NCI-H2171 (cell line): ENCODE results near the gene MAMDC2.
"Not testable (repeated sequence)": the region's sequence is repeated elsewhere in the genome, so short reads cannot be mapped to it uniquely, and the experiment has no call there.

Experiments
- DNase-seq: peaks from one replicate; lab custom pipeline; 2025; lab: John Stamatoyannopoulos, UW

Gene MAMDC2

DNA sequence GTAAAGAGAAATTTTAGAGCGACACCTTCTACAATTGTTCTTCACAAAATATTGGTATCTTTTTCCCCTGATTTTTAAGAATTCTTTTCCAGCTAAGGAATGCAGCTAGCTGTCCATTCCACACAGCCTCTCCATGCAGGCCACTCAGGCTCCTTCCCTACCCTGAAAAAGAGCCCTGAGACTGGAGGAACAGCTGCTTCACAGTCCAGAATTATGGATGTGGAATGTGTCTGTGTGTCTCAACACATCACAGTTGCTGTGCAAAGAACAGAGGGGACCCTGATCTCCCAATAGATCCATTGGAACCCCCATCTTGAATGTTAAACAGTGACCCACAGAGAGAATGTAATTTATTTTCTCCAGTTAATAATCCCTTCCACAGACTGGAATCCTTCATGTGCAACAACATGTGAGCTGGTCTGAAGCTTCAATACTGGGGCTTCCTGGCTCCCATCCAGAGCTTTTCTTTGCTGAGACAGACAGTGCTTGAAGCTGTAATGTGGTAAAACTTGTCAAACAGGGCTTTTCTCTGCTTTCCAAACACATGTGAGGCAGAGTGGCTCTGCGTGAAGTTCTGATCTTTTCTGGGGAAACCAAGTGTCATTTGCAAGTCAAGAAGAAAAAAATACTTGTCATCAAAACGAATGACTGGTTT, 161.8 kb downstream of the MAMDC2 start:
- DNase-seq: no peak

DNA sequence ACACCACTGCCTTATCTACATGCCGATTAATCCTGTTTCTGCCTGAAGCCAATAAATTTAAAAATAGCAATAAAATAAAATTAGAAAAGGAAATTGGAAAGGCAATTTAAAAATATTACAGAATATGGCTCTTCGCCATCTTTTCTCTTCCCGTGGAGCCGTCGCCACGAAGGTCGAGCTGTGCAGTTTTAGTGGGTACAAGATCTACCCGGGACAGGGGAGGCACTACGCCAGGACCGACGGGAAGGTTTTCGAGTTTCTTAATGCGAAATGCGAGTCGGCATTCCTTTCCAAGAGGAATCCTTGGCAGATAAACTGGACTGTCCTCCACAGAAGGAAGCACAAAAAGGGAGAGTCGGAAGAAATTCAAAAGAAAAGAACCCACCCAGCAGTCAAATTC, 173.4 kb downstream of the MAMDC2 start:
- DNase-seq: no peak

GRCh38 chr9:70218767-70219166, 175.1 kb downstream of the MAMDC2 start:
- DNase-seq: no peak

GRCh38 chr9:70220216-70220615, 176.6 kb downstream of the MAMDC2 start:
- DNase-seq: peak; percentile 28

DNA sequence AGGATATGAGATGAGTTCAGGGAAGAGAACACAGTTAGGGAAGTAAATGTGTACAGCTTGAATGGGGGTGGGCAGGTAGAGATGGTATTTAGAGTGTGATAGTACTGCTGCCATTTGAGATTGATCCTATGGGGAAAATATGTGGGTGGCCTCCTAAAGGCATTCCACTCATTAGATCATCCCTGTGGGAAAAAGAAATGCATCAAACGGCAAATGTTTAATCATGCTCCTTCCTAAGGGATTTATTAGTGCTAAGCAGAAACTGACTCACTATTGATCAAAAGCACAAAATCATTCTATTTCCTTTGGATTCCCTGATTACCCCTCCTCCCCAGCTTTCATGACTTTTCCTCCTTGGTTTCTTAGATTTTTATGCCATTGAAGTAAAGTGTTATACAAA, 178.7 kb downstream of the MAMDC2 start:
- DNase-seq: no peak

- no peak for DNase-seq
Measured at GRCh38 chr9:70228118-70228517, 184.5 kb downstream of the MAMDC2 start.

DNA sequence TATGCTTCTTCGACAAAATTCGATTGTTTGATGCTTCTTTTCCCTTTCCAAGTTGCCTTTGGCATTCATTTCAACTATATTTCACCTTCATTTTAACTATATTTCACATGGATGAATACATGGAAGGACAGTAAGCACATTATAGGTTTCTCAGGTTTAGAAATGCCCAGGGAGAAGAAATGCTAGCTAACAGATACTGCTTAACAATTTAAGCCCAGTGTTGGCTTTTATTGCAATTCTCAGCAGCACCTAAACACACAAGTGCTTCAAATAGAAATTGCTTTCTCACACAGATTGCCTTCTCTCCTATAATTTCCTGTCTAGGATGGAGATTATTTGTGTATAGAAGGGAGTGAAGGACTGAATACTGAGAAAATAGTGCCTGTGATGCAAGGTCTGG, 185.0 kb downstream of the MAMDC2 start:
- DNase-seq: no peak

DNA sequence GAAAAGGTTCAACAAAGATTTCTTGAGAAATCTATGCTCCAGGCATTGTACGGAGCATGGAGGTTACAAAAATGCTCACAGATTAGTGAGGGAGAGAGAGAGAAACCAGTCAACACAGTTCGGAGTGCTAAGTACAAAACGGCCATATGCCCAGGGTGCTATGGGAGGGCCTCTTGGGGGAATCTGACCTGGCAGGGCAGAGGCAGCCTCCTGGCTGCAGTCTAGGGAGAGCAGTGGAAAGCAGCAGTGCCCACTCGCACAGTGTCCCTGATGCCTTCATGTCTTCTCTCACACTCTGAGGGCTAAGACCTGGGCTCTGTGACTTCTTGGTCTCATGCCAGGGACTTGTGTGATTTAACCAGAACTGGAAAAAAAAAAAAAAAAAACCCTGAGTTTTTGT, 185.4 kb downstream of the MAMDC2 start:
- peak; percentile 24 for DNase-seq

DNA sequence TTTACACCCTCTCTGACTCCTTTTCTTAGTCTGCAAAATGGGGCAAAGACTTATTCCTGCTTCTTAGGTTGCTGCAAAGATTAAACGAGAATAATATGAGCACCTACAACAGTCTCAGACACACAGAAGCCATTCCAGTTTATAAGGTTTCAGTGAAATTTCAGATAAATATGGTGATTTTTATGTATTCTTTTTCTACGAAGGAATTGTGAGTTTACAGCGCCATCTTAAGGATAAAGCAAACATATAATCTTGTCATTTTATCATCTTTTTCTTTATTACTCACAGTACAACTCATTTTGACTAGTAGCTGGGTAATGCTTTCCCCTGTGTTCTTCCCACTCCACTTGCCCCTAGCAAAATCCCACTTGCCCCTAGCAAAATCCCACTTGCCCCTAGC, 185.9 kb downstream of the MAMDC2 start:
- peak; percentile 16 for DNase-seq

- DNase-seq: no peak
Measured at GRCh38 chr9:70232476-70232875, 188.8 kb downstream of the MAMDC2 start.

GRCh38 chr9:70234208-70234607, 190.6 kb downstream of the MAMDC2 start:
- not testable (repeated sequence) for DNase-seq

DNA sequence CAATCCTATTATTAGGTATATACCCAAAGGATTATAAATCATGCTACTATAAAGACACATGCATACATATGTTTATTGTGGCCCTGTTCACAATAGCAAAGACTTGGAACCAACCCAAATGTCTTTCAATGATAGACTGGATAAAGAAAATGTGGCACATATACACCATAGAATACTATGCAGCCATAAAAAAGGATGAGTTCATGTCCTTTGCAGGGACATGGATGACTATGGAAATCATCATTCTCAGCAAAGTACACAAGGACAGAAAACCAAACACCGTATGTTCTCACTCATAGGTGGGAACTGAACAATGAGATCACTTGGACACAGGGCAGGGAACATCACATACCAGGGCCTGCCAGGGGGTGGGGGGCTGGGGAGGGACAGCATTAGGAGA, 202.3 kb downstream of the MAMDC2 start:
- DNase-seq: not testable (repeated sequence)

GRCh38 chr9:70250221-70250620, 206.6 kb downstream of the MAMDC2 start:
- no peak for DNase-seq

- DNase-seq: no peak
Measured at GRCh38 chr9:70255486-70255885, 211.8 kb downstream of the MAMDC2 start.

GRCh38 chr9:70256123-70256551, 212.5 kb downstream of the MAMDC2 start:
- no peak for DNase-seq

DNA sequence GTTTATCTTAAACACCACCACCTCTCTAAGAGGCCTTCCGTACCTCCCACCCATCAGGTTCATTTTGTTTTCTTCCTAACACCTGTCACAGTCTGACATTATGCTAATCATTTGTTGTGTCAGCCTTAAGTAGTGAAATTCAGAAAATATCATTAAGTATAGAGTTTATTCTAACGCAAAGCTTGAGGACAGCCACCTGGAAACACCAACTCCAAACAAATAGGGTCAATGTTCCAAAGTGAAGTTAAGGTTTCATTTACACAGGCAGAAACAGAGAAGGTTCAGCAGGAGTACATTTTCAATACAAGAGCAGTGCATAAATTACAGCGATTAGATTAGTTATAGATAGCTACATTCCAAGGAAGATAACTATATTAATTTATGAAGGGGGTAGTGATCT, 213.9 kb downstream of the MAMDC2 start:
- no peak for DNase-seq

DNA sequence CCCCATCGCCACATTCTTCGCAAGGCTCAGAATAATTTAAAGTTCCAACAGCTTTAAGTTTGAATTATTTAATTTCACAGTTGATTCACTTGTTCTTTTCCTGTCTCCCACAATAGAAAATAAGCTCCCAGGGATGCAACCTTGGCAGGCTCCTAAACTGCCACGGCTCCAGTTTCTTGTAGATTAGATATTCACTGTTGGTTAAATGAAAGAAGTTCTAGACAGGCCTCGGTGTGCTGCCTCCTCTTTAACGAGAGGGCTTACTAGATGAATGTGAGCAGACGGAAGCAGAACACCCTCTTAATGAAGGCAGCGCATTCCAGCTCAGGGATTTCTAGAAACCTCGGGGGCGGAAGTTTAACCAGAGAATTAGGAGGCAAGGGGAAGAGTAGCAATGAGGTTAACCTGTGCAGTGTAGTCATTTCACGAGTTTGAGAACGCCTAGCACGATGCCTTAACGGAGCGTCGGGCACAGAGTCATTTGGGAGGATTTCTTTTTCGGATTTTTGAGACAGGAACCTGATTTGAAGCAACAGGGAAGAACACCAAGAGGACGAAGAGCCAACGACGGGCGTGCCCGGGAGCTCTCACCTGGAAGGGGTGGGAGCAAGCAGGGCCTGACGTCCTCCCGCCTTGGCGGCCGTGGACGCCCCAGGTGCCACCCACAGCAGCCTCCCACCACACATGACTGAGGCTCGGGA, 214.5 kb downstream of the MAMDC2 start:
- DNase-seq: peak; percentile 52

DNA sequence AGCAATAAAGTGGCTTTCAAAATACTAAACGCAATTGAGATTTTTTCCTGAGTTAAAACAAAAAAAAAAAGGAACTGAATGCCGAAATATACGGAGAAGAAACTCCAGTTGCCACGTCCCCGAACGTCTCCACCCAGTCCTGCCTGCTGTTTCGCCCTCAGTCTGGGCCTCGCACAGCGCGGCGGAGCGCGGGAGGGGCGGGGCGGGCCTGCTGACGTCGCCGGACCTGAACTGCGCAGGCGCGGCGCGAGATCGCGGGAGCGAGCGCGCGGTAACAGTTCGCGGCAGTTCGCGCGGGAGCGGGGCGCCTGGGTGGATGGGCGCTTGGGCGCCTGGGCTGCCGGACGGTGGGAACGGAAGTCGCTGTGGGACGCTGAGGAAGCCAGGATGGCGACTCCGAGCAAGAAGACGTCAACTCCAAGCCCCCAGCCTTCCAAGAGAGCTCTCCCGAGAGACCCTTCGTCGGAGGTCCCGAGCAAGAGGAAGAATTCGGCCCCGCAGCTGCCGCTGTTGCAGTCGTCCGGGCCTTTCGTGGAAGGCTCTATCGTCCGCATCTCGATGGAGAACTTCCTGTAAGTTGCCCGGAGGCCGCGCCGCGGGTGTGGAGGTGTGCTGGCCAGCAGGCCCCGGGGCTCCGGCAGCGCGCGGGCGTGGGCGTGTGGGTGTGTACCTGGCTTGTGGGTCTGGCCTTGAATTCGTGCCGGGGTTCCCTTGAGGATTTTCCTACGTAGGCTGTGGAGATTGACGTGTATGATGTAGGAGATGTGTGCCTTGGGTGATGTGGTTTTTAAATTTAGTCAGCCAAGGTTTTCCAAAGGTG, 215.3 kb downstream of the MAMDC2 start, which contains the start of gene SMC5:
SMC5 (plus strand) TSS at position 287 of the 820 bp plus-strand sequence; CDS start at position 388, 101 bp downstream.
- peak; percentile 87 for DNase-seq

DNA sequence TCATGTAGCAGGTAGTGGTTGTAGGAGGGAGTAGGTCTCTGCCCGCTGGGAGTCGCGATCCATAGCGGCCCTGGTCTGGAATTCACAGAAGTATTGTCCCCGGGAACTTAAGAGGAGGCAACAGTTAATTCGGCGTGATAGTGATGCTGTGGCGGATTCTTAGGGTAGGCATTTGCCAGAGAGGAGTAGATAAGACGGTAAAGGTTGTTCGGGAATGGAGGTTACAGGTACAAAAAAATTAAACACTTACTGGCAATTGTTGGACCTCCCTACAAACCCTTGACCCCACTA, 215.8 kb downstream of the MAMDC2 start:
- no peak for DNase-seq

DNA sequence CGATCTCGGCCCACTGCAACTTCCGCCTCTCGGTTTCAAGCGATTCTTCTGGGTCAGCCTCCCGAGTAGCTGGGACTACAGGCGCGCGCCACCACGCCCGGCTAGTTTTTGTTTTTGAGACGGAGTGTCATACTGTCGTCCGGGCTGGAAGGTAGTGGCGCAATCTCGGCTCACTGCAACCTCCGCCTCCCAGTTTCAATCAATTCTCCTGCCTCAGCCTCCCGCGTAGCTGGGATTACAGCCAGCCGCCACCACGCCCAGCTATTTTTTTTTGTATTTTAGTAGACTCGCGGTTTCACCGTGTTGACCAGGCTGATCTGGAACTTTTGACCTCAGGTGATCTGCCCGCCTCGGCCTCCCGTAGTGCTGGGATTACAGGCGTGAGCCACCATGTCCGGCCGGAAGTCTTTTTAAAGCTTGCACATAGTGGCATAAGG, 216.4 kb downstream of the MAMDC2 start:
- DNase-seq: no peak

- DNase-seq: no peak
Measured at GRCh38 chr9:70260606-70261005, 217.0 kb downstream of the MAMDC2 start.

DNA sequence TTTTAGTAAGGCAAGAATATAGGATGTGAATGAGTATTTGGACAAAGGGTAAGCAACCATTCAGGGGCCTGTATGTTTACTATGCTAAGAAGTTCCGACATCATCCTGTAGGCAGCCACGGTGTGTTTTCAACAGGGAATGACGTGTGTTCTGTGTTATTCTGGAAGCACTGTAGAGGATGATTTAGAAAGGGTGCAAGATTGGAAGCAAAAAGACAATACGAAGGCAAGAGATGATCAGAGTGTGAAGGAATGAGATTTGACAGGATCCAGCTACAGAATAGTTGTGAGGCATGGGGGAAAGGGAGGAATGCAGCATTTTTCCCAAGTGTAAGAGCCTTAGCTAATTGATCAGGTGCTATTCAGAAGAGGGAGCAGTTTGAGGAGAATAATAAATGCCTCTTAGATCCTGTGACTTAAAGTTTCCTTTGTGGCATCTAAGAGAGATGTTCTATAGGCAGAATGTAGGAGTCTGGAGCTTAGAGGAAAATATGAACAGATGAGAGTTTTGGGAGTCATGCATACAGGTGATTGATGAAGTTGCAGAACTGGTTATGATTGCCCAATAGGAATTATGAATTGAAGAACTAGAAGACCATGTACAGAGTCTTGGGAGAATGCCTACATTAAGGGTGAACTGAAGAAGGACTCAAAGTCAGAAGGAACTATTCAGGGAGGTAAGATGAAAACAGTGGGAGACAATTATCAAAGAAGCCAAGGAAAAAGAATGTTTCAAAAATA, 217.7 kb downstream of the MAMDC2 start:
- no peak for DNase-seq
